ENCODE results near the gene PIWIL4.
A peak's percentile ranks its signal among the peaks of the same experiment; 100 is the strongest.
"Not testable (repeated sequence)": the region's sequence is repeated elsewhere in the genome, so short reads cannot be mapped to it uniquely, and the experiment has no call there.

Gene PIWIL4

DNA sequence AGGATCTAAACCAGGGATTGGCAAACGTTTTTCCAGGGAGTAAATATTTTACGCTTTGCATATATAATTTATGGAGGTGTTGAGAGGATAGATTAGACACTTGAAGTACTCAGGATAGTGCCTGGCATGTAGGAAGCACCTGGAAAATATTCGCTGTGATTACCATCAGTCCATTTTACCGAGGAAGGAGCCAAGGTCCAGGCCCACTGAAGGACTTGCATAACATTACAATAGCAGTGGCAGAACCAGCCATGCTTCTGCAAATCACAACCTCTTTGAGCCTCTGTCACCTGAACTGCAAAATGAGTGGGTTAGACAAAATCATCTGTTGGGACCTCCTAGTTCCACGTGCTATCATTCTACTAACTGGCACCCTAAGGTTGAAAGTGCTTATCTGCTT, 18.0 kb upstream of the PIWIL4 start:
- no peak for DNase-seq

DNA sequence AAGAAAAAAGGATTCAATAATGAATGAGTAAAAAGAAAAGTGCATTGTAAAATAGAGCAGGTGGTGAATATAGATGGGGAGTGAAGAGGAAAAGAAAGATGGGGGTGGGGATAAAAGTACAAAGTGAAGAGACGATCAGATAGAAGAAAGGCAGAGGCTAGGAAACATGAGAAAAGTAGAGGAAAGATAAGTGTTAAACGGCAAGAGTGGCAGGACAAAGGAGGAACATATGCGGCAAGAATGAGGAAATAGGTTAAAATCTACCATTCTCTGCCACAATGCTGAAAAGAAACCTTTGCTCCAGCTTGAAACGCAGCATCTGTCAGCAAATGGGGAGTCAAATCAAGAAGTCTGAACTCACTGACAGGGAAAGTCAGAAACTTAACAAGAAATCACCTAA, 16.7 kb upstream of the PIWIL4 start:
- DNase-seq = no peak

GRCh38 chr11:94553938-94554337, 13.2 kb upstream of the PIWIL4 start:
- DNase-seq = peak; percentile 91

- not testable (repeated sequence) for DNase-seq
These were observed 11.3 kb upstream of the PIWIL4 start for GRCh38 chr11:94555752-94556329.

GRCh38 chr11:94557421-94557820, 9.7 kb upstream of the PIWIL4 start:
- DNase-seq = no peak

GRCh38 chr11:94557992-94558391, 9.2 kb upstream of the PIWIL4 start:
- no peak for DNase-seq

DNA sequence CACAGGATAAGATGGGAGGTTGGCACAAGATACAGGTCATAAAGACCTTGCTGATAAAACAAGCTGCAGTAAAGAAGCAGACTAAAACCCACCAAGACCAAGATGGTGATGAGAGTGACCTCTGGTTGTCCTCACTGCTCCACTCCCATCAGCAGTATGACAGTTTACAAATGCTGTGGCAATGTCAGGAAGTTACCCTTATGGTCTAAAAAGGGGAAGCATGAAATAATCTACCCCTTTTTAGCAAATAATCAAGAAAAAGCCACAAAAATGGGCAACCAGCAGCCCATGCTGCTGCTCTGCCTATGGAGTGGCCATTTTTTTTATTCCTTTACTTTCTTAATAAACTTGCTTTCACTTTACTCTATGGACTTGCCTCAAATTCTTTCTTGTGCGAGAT, 8.7 kb upstream of the PIWIL4 start:
- DNase-seq = no peak

DNA sequence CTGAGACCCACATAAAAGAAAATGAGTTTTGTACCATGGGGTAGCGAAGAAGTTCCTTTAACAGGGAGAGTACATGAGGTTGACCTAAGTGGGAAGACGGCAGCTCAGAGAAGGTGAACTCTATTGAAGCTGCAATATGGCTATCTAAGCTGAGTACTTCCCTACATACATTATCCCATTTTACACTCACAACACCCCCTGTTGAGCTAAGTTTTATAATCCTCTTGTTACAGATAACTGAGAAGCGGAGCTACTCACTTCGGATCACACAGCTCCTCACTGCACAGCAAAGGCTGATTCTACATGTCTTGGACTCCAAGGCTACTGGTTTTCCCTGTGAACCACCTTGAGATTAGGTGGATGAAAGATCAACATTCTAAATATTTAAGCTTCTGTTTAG, 8.2 kb upstream of the PIWIL4 start:
- peak; percentile 41 for DNase-seq

DNA sequence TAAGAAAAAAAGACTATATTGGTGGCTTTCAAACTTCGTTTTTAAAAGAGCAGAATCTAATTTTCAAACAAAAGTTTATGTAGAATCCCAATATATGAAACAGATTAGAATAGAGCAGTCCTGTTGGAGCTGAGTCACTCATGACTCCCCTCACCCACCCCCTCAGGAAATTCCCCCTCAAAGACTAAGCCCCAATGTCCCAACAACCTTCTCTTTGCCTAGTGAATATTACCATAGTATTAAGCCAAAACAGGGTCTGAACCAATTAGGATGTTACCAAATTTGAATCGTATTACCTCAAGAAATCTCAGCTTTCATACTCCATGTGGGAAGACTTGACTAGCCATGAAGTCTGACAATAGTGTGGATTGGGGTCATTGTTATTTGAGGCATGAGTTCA, 7.8 kb upstream of the PIWIL4 start:
- DNase-seq = no peak

- DNase-seq = no peak
These were observed 6.3 kb upstream of the PIWIL4 start for GRCh38 chr11:94560834-94561233.

GRCh38 chr11:94563176-94563847, 3.9 kb upstream of the PIWIL4 start:
- no peak for DNase-seq

DNA sequence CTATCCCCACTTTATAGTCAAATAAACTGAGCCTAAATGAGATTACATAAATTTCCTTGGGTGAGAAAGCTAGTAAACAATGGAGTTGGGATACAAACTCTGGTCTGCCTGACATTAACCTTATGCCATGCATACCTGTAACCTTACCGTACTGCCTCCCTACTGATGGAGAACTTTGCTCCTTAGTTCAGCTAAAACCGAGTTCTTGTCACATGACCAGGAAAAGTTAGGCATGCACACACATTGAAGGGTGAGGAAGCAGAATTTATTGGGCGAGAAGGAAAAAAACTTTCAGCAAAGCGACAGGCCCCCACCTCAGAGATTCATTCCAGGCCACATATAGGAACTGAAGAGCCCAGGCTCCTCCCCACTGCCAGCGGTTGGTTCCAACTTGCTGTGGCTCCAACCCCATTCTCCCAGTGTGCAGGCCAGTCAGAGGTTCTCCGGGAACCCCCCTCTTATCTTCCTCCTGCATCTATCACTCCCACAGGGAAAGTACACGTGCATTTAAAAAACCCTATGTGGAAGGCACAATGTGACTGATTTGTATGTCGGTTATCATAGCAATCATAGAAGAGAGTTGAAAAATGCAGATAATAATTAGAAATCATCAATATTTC, 3.2 kb upstream of the PIWIL4 start:
- no peak for DNase-seq

DNA sequence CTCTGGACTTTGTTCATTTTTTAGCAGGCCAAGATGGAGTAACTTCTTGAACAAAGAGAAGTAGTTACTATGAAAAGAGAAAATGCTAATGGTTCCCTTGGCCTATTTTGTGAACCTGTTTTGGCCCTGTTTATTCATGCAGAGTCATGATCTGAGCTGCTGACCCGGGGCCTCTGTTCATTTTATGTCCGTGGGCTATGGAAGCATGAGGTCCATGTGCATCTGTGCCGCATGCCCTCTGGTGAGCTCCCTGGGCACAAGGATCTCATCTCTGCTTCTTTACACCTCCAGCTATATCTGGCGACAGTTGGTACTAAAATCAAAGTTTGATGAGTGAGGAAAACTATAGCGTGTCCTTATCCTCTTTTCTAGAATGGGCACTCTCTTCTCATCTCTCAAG, 1.0 kb downstream of the PIWIL4 start:
- no peak for DNase-seq

- no peak for DNase-seq
These were observed 1.5 kb downstream of the PIWIL4 start for GRCh38 chr11:94568717-94569116.

DNA sequence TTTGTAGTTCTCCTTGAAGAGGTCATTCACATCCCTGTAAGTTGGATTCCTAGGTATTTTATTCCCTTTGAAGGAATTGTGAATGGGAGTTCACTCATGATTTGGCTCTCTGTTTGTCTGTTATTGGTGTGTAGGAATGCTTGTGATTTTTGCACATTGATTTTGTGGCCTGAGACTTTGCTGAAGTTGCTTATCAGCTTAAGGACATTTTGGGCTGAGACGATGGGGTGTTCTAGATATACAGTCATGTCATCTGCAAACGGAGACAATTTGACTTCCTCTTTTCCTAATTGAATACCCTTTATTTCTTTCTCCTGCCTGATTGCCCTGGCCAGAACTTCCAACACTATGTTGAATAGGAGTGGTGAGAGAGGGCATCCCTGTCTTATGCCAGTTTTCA, 5.8 kb downstream of the PIWIL4 start:
- DNase-seq = not testable (repeated sequence)

GRCh38 chr11:94574193-94574961, 7.2 kb downstream of the PIWIL4 start:
- DNase-seq = no peak

GRCh38 chr11:94576306-94576705, 9.1 kb downstream of the PIWIL4 start:
- DNase-seq = no peak

DNA sequence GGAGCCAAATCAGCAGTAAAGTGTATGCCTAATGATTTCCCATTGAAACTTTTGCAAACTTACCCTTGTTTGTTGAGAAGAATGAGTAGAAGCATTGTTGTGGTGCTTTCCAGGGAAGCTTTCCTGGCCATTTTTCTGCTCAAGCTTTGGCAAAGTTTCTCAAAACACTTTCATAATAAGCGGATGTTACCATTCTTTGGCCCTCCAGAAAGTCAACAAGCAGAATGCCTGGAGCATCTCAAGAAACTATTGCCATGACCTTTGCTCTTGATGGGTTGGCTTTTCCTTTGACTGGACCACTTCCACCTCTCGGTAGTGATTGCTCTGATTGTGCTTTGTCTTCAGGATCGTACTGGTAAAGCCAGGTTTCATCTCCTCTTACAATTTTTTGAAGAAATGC, 10.7 kb downstream of the PIWIL4 start:
- no peak for DNase-seq

GRCh38 chr11:94581926-94582325, 14.8 kb downstream of the PIWIL4 start:
- peak; percentile 95 for DNase-seq

DNA sequence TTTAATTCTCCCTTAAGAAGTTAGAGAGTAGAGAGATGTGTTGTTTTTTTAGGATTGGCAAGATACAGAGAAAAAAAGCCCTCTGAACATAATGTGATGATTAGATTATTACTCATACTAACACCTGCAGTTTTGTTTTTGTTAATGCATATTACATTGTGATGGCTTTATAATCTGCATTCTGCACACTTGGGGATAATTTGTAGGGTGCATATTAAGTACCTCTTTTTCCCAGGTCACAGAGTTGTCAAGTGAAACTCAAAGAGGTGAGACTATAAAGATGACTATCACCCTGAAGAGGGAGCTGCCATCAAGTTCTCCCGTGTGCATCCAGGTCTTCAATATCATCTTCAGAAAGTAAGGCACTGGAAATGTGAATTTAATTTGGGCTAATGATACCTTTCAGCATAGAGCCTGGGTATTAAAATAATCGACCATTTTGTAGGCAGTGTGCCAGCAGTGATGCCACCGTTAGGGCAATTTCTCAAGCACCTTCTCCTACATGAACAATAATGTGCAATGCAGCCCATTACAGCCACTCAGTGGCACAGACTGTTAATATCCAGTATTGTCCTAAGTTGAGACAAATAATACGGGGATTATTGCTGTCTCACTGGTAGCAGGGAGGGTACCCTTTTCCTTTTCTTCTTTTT, 16.2 kb downstream of the PIWIL4 start:
- DNase-seq = no peak

GRCh38 chr11:94583866-94584500, 16.8 kb downstream of the PIWIL4 start:
- DNase-seq = no peak

GRCh38 chr11:94584978-94585377, 17.8 kb downstream of the PIWIL4 start:
- no peak for DNase-seq

DNA sequence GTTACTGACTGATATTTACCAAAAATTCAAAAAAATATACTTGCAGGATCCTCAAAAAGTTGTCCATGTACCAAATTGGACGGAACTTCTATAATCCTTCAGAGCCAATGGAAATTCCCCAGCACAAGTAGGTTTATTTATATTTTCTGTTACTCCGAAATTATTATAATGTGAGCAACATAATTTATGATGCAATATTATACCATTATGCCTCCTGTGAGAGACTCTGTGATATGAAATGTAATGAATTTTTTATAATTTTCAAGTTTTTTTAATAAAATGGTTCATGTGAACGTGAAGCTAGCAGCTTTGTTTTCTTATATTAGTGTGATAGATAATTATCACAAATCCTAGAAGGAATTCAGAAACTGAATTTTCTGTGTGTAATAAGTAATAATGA, 18.2 kb downstream of the PIWIL4 start:
- no peak for DNase-seq

Data from NCI-H524 treated with DMSO at 0.1 percent for 48 hours (cell line).